HL-60 (cell line): ENCODE results near the gene TMEM9.

ENCODE experiments used
- CTCF ChIP-seq: IDR thresholded peaks from one replicate; pipeline ENCODE4 v1.5.1; 2011; ENCODE audit warnings: low read length, control low read depth, inconsistent platforms; ENCODE audit not compliant: insufficient read depth
- POLR2AphosphoS5 ChIP-seq: IDR thresholded peaks from 2 replicates; pipeline ENCODE4 v1.6.1; 2012; ENCODE audit warnings: low read depth
- SPI1 ChIP-seq: IDR thresholded peaks from 2 replicates; pipeline ENCODE4 v1.6.1; 2012; ENCODE audit warnings: low read depth, mild to moderate bottlenecking, borderline replicate concordance

GRCh38 chr1:201180141-201180540, 25.9 kb upstream of the TMEM9 start:
- TF ChIP-seq CTCF (no peak), POLR2AphosphoS5 (no peak), SPI1 (no peak)
